Renal cortex interstitium (tissue), 15 donors: ENCODE measurements around the gene HS6ST3. TPM values are rescaled to one million over a fixed set of nuclear protein-coding genes. Genes with fewer than 3 reads are reported as not detected.
"Not testable (repeated sequence)": the region's sequence is repeated elsewhere in the genome, so short reads cannot be mapped to it uniquely, and the experiment has no call there.

Source experiments
- DNase-seq, 11 donors: peaks; one replicate each; pipeline ENCODE4 v3.0.0-alpha.2; 2013; ENCODE audit warnings: low read depth in 9 of 11, low spot score in 4 of 11; ENCODE audit errors: extremely low read depth in 1 of 11
- long read RNA-seq, 16 experiments: transcript quantifications; one replicate each; lab custom pipeline, GENCODE V29; 2026
- polyA plus RNA-seq, 3 donors: library from polyadenylated mRNA; unstranded; fragments of 120-200 nt; gene quantifications; one replicate each; pipeline ENCODE4 v1.2.1, GENCODE V29; 2013; ENCODE audit not compliant: insufficient read length in 3 of 3

The HS6ST3 gene
- 1 to 10 TPM; 2.8 to 4.2 (median 2.8) TPM for polyA plus RNA-seq
- long read RNA-seq, donor 1, full-length matches to known transcripts, result 1 of 1 reads
- long read RNA-seq, donor 1, partial matches to known transcripts, result 0 of 1 reads
- long read RNA-seq, donor 1, other reads (novel, unspliced or antisense), result 0 of 1 reads
- long read RNA-seq, donor 2, full-length matches to known transcripts, result 4 of 4 reads
- long read RNA-seq, donor 2, partial matches to known transcripts, result 0 of 4 reads
- long read RNA-seq, donor 2, other reads (novel, unspliced or antisense), result 0 of 4 reads
- long read RNA-seq, donor 3, full-length matches to known transcripts, result 10 of 10 reads
- long read RNA-seq, donor 3, partial matches to known transcripts, result 0 of 10 reads
- long read RNA-seq, donor 3, other reads (novel, unspliced or antisense), result 0 of 10 reads
- long read RNA-seq, donor 4, full-length matches to known transcripts, result 1 of 1 reads
- long read RNA-seq, donor 4, partial matches to known transcripts, result 0 of 1 reads
- long read RNA-seq, donor 4, other reads (novel, unspliced or antisense), result 0 of 1 reads
- long read RNA-seq, donor 5, result 0 reads
- long read RNA-seq, donor 6, full-length matches to known transcripts, result 7 of 7 reads
- long read RNA-seq, donor 6, partial matches to known transcripts, result 0 of 7 reads
- long read RNA-seq, donor 6, other reads (novel, unspliced or antisense), result 0 of 7 reads
- long read RNA-seq, donor 7, full-length matches to known transcripts, result 5 of 5 reads
- long read RNA-seq, donor 7, partial matches to known transcripts, result 0 of 5 reads
- long read RNA-seq, donor 7, other reads (novel, unspliced or antisense), result 0 of 5 reads
- long read RNA-seq, donor 8, result 0 reads
- long read RNA-seq, donor 9, full-length matches to known transcripts, result 7 of 7 reads
- long read RNA-seq, donor 9, partial matches to known transcripts, result 0 of 7 reads
- long read RNA-seq, donor 9, other reads (novel, unspliced or antisense), result 0 of 7 reads
- long read RNA-seq, donor 10, full-length matches to known transcripts, result 6 of 6 reads
- long read RNA-seq, donor 10, partial matches to known transcripts, result 0 of 6 reads
- long read RNA-seq, donor 10, other reads (novel, unspliced or antisense), result 0 of 6 reads
- long read RNA-seq, donor 11, full-length matches to known transcripts, result 1 of 1 reads
- long read RNA-seq, donor 11, partial matches to known transcripts, result 0 of 1 reads
- long read RNA-seq, donor 11, other reads (novel, unspliced or antisense), result 0 of 1 reads
- long read RNA-seq, donor 12, result 0 reads
- long read RNA-seq, donor 13, result 0 reads
- long read RNA-seq, donor 14, full-length matches to known transcripts, result 2 of 2 reads
- long read RNA-seq, donor 14, partial matches to known transcripts, result 0 of 2 reads
- long read RNA-seq, donor 14, other reads (novel, unspliced or antisense), result 0 of 2 reads
- long read RNA-seq, donor 15, full-length matches to known transcripts, result 1 of 1 reads
- long read RNA-seq, donor 15, partial matches to known transcripts, result 0 of 1 reads
- long read RNA-seq, donor 15, other reads (novel, unspliced or antisense), result 0 of 1 reads
- long read RNA-seq, donor 16, full-length matches to known transcripts, result 8 of 8 reads
- long read RNA-seq, donor 16, partial matches to known transcripts, result 0 of 8 reads
- long read RNA-seq, donor 16, other reads (novel, unspliced or antisense), result 0 of 8 reads

GRCh38 chr13:96089749-96090239 is at the start of gene HS6ST3:
TSS of gene HS6ST3 (plus strand) at chr13:96090107.
- peak in 3 of 11 donors; percentile 13 to 36 (median 22) for DNase-seq

- no peak for DNase-seq
Observed at GRCh38 chr13:96041326-96042110, 48.4 kb upstream of the HS6ST3 start.

GRCh38 chr13:96044238-96044637 is 45.7 kb upstream of the HS6ST3 start:
- DNase-seq, result no peak

GRCh38 chr13:96046449-96047126 is 43.3 kb upstream of the HS6ST3 start:
- DNase-seq, result not testable (repeated sequence)

- DNase-seq, result not testable (repeated sequence)
Observed at GRCh38 chr13:96050955-96051354, 39.0 kb upstream of the HS6ST3 start.

GRCh38 chr13:96051491-96051890 is 38.4 kb upstream of the HS6ST3 start:
- DNase-seq, result not testable (repeated sequence)

- DNase-seq, result not testable (repeated sequence)
Observed at GRCh38 chr13:96051946-96052345, 38.0 kb upstream of the HS6ST3 start.

- DNase-seq, result peak in 7 of 11 donors; percentile 6 to 36 (median 17)
Observed at GRCh38 chr13:96052656-96053002, 37.3 kb upstream of the HS6ST3 start.

GRCh38 chr13:96053003-96053703 is 36.8 kb upstream of the HS6ST3 start, which contains the start of gene UGGT2:
TSS of gene UGGT2 (minus strand) at chr13:96053401. CDS start at chr13:96053312, 89 bp downstream.
- peak; percentile 80 to 93 (median 89) for DNase-seq

- no peak for DNase-seq
Observed at GRCh38 chr13:96065849-96066248, 24.1 kb upstream of the HS6ST3 start.

- DNase-seq, result no peak
Observed at GRCh38 chr13:96068729-96069128, 21.2 kb upstream of the HS6ST3 start.

GRCh38 chr13:96071504-96071903 is 18.4 kb upstream of the HS6ST3 start:
- DNase-seq, result no peak

GRCh38 chr13:96072392-96072791 is 17.5 kb upstream of the HS6ST3 start:
- no peak for DNase-seq

- no peak for DNase-seq
Observed at GRCh38 chr13:96075953-96076543, 13.9 kb upstream of the HS6ST3 start.

- DNase-seq, result no peak
Observed at GRCh38 chr13:96080676-96081075, 9.2 kb upstream of the HS6ST3 start.

GRCh38 chr13:96081888-96082287 is 8.0 kb upstream of the HS6ST3 start:
- DNase-seq, result no peak
